Kidney epithelial cell (primary cell): ENCODE data around the gene RAB7A. TPM values are rescaled to one million over a fixed set of nuclear protein-coding genes. Genes with fewer than 3 reads are reported as not detected.
"Not testable (repeated sequence)": the region's sequence is repeated elsewhere in the genome, so short reads cannot be mapped to it uniquely, and the experiment has no call there.

ENCODE experiments used
- DNase-seq: peaks from one replicate; pipeline ENCODE4 v3.0.0-alpha.2; 2010; ENCODE audit warnings: low read depth
- H3K27me3 ChIP-seq: 2 replicates; pipeline ENCODE4 v1.6.0; 2011; ENCODE audit warnings: low read length; ENCODE audit not compliant: control insufficient read depth, insufficient read depth
- H3K36me3 ChIP-seq: 2 replicates; pipeline ENCODE4 v1.5.1; 2011; ENCODE audit warnings: low read length; ENCODE audit not compliant: control insufficient read depth, insufficient read depth
- H3K4me3 ChIP-seq: 2 replicates; pipeline ENCODE4 v1.5.1; 2011; ENCODE audit warnings: low read depth, mild to moderate bottlenecking, control low read depth, low read length
- total RNA-seq: library from RNA; depleted of rRNA; stranded (reverse); fragments of >200 nt; gene quantifications from 2 replicates; pipeline ENCODE4 v1.2.3, GENCODE V29; 2015
- TF ChIP-seq, protein P1 (sequence below): IDR thresholded peaks from 2 replicates; pipeline ENCODE4 v1.5.1; 2011; ENCODE audit warnings: mild to moderate bottlenecking, moderate library complexity, low read length, control low read depth, inconsistent platforms; ENCODE audit not compliant: insufficient read depth, poor library complexity, severe bottlenecking

The RAB7A gene
- total RNA-seq, 1 donor from 2014 or later, result 114 TPM

DNA sequence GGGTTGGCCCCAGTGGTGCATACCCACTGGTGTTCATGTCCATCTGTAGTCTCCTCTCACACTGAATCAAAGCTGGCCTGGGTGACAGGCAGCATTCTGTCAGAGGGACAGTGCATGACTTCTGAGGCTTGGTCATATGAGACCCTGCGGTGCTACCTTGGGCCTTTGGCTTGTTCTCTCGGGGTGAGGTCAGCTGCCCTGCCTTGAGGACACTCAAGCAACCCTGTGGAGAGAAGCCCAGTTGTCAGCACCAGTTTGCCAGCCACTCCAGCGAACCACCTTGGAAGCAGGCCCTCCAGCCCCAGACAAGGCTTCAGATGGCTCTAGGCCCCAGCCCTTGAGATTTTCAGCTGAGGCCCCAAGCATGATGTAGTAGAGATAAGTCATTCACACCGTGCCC lies 16.9 kb upstream of the RAB7A start:
- Histone ChIP-seq H3K4me3 (no peak overlapping the region), H3K27me3 (peaks cover 2% of the 10 kb centered on the region), H3K36me3 (no peaks in the 10 kb centered on the region)
- TF ChIP-seq, protein P1, sequence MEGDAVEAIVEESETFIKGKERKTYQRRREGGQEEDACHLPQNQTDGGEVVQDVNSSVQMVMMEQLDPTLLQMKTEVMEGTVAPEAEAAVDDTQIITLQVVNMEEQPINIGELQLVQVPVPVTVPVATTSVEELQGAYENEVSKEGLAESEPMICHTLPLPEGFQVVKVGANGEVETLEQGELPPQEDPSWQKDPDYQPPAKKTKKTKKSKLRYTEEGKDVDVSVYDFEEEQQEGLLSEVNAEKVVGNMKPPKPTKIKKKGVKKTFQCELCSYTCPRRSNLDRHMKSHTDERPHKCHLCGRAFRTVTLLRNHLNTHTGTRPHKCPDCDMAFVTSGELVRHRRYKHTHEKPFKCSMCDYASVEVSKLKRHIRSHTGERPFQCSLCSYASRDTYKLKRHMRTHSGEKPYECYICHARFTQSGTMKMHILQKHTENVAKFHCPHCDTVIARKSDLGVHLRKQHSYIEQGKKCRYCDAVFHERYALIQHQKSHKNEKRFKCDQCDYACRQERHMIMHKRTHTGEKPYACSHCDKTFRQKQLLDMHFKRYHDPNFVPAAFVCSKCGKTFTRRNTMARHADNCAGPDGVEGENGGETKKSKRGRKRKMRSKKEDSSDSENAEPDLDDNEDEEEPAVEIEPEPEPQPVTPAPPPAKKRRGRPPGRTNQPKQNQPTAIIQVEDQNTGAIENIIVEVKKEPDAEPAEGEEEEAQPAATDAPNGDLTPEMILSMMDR, result no peak
- DNase-seq, result no peak

DNA sequence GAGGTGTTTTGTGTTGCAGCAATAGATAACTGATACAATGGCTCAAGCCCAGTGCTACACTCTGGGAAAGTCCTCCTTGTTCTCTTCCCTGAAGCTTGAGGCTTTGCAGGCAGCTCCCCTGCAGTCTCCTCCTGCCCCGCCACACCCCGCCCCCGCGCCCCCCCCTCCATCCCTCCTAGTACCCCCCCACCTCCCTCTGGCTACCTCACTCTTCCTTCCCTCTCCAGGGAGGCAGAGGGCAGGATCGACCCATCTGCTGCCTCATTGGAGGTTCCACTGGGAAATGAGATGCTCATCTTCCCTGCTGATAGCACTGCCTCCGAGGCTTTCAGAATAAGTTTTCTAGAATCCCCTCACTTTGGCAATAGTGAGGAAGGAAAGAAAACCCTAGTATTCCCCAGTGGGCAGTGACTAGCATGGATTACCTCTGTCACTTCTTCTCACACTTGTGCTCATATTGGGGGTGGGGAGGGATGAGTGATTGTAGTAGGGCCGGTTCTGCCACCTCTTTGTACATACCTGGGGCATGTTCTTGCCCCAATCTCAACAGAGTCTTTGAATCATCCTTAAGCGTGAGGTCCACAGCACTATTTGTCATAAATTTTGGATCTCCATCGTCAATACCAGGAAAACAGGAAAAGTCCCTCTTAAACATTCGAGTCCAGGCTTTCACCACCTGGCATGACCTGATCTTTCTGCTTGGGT lies 16.3 kb upstream of the RAB7A start:
- Histone ChIP-seq H3K36me3 (no peaks in the 10 kb centered on the region), H3K4me3 (no peak overlapping the region), H3K27me3 (peaks cover 2% of the 10 kb centered on the region)
- no peak for DNase-seq
- TF ChIP-seq, protein P1, result no peak

DNA sequence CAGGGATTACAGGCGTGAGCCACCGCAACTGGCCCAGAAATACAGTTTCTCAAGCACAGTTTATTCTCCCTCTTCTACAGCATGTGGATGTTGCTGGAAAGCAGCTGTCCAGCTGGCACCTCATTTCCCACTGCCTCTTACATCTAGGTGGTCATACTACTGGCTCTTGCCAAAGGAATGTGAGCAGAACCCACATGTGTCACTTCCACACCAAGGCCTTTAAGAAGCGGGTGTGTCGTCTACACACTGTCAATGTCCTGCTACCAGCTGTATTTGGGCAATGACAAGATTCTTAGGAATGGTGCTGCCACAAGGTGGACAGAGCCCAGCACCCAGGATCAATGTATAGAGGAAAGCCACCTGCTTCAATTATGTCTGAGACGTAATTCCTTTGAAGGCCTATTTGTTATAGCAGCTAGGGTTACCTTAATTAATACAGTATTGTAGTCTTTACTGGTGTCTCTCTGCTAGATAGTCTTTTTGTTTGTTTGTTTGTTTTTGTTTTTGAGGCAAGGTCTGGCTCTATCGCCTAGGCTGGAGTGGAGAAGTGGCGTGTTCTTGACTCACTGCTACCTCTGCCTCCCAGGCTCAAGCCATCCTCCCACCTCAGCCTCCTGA lies 15.1 kb upstream of the RAB7A start:
- DNase-seq, result no peak
- TF ChIP-seq, protein P1, result no peak
- H3K4me3 ChIP-seq, result no peak overlapping the region
- no peaks in the 10 kb centered on the region for H3K36me3 ChIP-seq
- H3K27me3 ChIP-seq, result peaks cover 2% of the 10 kb centered on the region

DNA sequence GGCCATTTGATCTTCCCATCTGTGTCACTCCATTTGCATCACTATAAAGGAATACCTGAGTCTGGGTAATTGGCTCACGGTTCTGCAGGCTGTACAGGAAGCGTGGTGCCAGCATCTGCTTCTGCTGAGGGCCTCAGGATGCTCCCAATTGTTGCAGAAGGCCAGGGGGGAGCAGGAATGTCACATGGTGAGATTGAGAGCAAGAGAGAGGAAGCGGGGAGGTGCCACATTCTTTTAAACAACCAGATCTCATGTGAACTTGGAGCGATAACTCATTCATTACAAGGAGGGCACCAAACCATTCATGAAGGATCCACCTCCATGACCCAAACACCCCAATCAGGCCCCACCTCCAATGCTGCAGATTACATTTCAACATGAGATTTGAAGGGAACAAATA lies 13.1 kb upstream of the RAB7A start:
- Histone ChIP-seq H3K4me3 (no peak overlapping the region), H3K36me3 (no peaks in the 10 kb centered on the region), H3K27me3 (peaks cover 2% of the 10 kb centered on the region)
- no peak for DNase-seq
- TF ChIP-seq, protein P1, result no peak

DNA sequence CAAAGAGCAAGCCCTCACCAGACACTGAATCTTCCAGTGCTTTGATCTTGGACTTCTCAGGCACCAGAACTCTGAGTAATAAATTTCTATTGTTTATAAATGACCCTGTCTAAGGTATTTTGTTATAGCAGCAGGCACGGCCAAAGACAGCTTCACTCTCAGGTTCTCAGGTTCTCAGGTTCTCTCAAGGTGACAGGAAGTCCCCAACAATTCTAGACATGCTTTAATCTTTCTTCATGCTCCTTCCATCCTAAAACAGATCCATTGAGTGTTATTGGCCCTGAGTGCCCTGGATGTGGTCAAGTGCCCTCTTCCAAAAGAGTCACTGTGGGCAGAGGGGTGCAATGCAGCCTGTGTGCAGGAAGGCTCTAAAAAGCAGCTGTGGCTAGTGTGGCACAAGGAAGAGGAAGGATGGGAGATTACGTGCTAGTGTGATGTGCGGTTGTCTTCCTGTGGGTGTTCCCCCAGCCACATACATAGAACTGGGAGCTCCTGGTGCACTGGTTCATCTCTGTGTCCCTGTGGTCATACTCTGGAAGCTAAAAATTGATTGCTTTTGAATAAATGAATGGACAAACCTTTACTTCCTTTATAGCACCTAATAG lies 11.0 kb upstream of the RAB7A start:
- TF ChIP-seq, protein P1, result no peak
- Histone ChIP-seq H3K36me3 (no peaks in the 10 kb centered on the region), H3K27me3 (peaks cover 2% of the 10 kb centered on the region), H3K4me3 (no peak overlapping the region)
- no peak for DNase-seq

DNA sequence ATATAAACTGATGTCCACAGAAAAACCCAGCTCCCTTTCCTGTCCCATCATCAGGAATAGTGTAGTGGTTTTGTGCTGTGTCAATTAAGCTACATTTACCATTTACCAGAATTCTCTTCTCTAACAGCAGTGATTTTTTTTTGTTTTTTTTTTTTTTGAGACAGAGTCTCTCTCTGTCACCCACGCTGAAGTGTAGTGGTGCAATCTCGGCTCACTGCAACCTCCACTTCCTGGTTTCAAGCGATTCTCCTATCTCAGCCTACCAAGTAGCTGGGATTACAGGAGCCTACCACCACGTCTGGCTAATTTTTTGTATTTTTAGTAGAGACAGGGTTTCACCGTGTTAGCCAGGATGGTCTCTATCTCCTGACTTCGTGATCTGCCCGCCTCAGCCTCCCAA lies 7.1 kb upstream of the RAB7A start:
- DNase-seq, H3K4me3 ChIP-seq, H3K27me3 ChIP-seq, H3K36me3 ChIP-seq: not testable (repeated sequence)
